Karpas-422 (cell line): ENCODE data around the gene VAT1L. TPM values are rescaled to one million over a fixed set of nuclear protein-coding genes. Genes with fewer than 3 reads are reported as not detected.
A peak's percentile ranks its signal among the peaks of the same experiment; 100 is the strongest.

Source experiments
- DNase-seq: peaks from one replicate; pipeline ENCODE4 v3.0.0-alpha.2; 2015
- H2AFZ ChIP-seq: fragments of 200-600 bp; sonication (generic); 2 replicates; pipeline ENCODE4 v1.6.1; 2014; ENCODE audit warnings: antibody characterized with exemption, low read length, mixed read lengths
- H3K27ac ChIP-seq: fragments of 200-600 bp; sonication (generic); 2 replicates; pipeline ENCODE4 v1.5.1; 2014; ENCODE audit warnings: mild to moderate bottlenecking, low read length, moderate library complexity
- H3K27me3 ChIP-seq: fragments of 200-600 bp; sonication (generic); 2 replicates; pipeline ENCODE4 v1.6.1; 2014; ENCODE audit warnings: low read length, mixed read lengths
- H3K36me3 ChIP-seq: fragments of 200-600 bp; sonication (generic); 2 replicates; pipeline ENCODE4 v1.6.1; 2014; ENCODE audit warnings: low read length, mixed read lengths; ENCODE audit not compliant: insufficient read depth
- H3K4me1 ChIP-seq: fragments of 200-600 bp; sonication (generic); 2 replicates; pipeline ENCODE4 v1.6.1; 2014; ENCODE audit warnings: mild to moderate bottlenecking, low read length, mixed read lengths
- H3K4me2 ChIP-seq: fragments of 200-600 bp; sonication (generic); 2 replicates; pipeline ENCODE4 v1.6.1; 2014; ENCODE audit warnings: low read length, low read depth, mild to moderate bottlenecking; ENCODE audit not compliant: poor library complexity, severe bottlenecking
- H3K4me3 ChIP-seq: fragments of 200-600 bp; sonication (generic); 2 replicates; pipeline ENCODE4 v1.5.1; 2014; ENCODE audit warnings: mild to moderate bottlenecking, antibody characterized with exemption, low read length, mixed read lengths
- H3K79me2 ChIP-seq: fragments of 200-600 bp; sonication (generic); 2 replicates; pipeline ENCODE4 v1.6.1; 2014; ENCODE audit warnings: mild to moderate bottlenecking, low read length, mixed read lengths
- H3K9ac ChIP-seq: fragments of 200-600 bp; sonication (generic); 2 replicates; pipeline ENCODE4 v1.6.0; 2014; ENCODE audit warnings: low read length
- H3K9me2 ChIP-seq: fragments of 200-600 bp; sonication (generic), shearing (Covaris generic); replicated peaks from 2 replicates; pipeline ENCODE4 v1.6.0; 2014; ENCODE audit warnings: mild to moderate bottlenecking, low read length, moderate library complexity; ENCODE audit not compliant: insufficient read depth
- H3K9me3 ChIP-seq: fragments of 300-700, 200-600 bp; sonication (generic); 2 replicates; pipeline ENCODE4 v1.6.1; 2014; ENCODE audit warnings: low read length, mixed read lengths
- H4K20me1 ChIP-seq: fragments of 200-600 bp; sonication (generic); 2 replicates; pipeline ENCODE4 v1.6.1; 2014; ENCODE audit warnings: mild to moderate bottlenecking, antibody characterized with exemption, low read length, low read depth; ENCODE audit not compliant: insufficient read depth
- total RNA-seq: library from RNA; depleted of rRNA; stranded (reverse); fragments of >200 nt; shearing (Covaris generic); gene quantifications from 2 replicates; pipeline ENCODE4 v1.2.3, GENCODE V29; 2014; ENCODE audit warnings: low replicate concordance

The VAT1L gene
- total RNA-seq, 1 experiment from 2014 or later: 5.1 TPM

- no peaks in the 10 kb centered on the region for H3K79me2 ChIP-seq
- no peak overlapping the region for H2AFZ ChIP-seq
- no peak overlapping the region for H3K4me2 ChIP-seq
- peak; percentile 48 for DNase-seq
- no peak overlapping the region for H3K9ac ChIP-seq
- H3K4me1 ChIP-seq: no peaks in the 10 kb centered on the region
- H3K9me3 ChIP-seq: no peaks in the 10 kb centered on the region
- H3K27ac ChIP-seq: no peak overlapping the region
- H4K20me1 ChIP-seq: no peaks in the 10 kb centered on the region
- H3K27me3 ChIP-seq: no peaks in the 10 kb centered on the region
- H3K9me2 ChIP-seq: no peaks in the 10 kb centered on the region
- H3K4me3 ChIP-seq: no peak overlapping the region
- no peaks in the 10 kb centered on the region for H3K36me3 ChIP-seq
Observed at GRCh38 chr16:77890075-77890474, 101.7 kb downstream of the VAT1L start.

- H3K9ac ChIP-seq: no peak overlapping the region
- H3K27ac ChIP-seq: no peak overlapping the region
- no peaks in the 10 kb centered on the region for H4K20me1 ChIP-seq
- no peaks in the 10 kb centered on the region for H3K27me3 ChIP-seq
- H3K9me2 ChIP-seq: no peaks in the 10 kb centered on the region
- no peak overlapping the region for H3K4me2 ChIP-seq
- H3K9me3 ChIP-seq: no peaks in the 10 kb centered on the region
- no peak overlapping the region for H2AFZ ChIP-seq
- no peaks in the 10 kb centered on the region for H3K36me3 ChIP-seq
- no peaks in the 10 kb centered on the region for H3K4me1 ChIP-seq
- no peak for DNase-seq
- no peaks in the 10 kb centered on the region for H3K79me2 ChIP-seq
- H3K4me3 ChIP-seq: no peak overlapping the region
Observed at GRCh38 chr16:77894162-77894561, 105.8 kb downstream of the VAT1L start.

- H3K79me2 ChIP-seq: no peaks in the 10 kb centered on the region
- no peaks in the 10 kb centered on the region for H3K27me3 ChIP-seq
Observed at GRCh38 chr16:77895962-77896361, 107.6 kb downstream of the VAT1L start.

GRCh38 chr16:77896415-77897128 is 108.2 kb downstream of the VAT1L start:
- DNase-seq: no peak
- H3K36me3 ChIP-seq: no peaks in the 10 kb centered on the region
- no peaks in the 10 kb centered on the region for H3K27me3 ChIP-seq
- H3K9me2 ChIP-seq: no peaks in the 10 kb centered on the region
- no peak overlapping the region for H3K4me2 ChIP-seq
- no peak overlapping the region for H2AFZ ChIP-seq
- no peaks in the 10 kb centered on the region for H3K4me1 ChIP-seq
- no peaks in the 10 kb centered on the region for H4K20me1 ChIP-seq
- H3K9me3 ChIP-seq: no peaks in the 10 kb centered on the region
- no peak overlapping the region for H3K9ac ChIP-seq
- H3K4me3 ChIP-seq: no peak overlapping the region
- H3K79me2 ChIP-seq: no peaks in the 10 kb centered on the region
- no peak overlapping the region for H3K27ac ChIP-seq

More at GRCh38 chr16:77895962-77896361, 107.6 kb downstream of the VAT1L start:
- Histone ChIP-seq H3K4me2 (no peak overlapping the region), H3K36me3 (no peaks in the 10 kb centered on the region), H3K4me3 (no peak overlapping the region), H3K27ac (no peak overlapping the region), H3K9me2 (no peaks in the 10 kb centered on the region), H3K4me1 (no peaks in the 10 kb centered on the region), H2AFZ (no peak overlapping the region), H3K9me3 (no peaks in the 10 kb centered on the region), H4K20me1 (no peaks in the 10 kb centered on the region), H3K9ac (no peak overlapping the region)
- no peak for DNase-seq

GRCh38 chr16:77897129-77897437 is 108.7 kb downstream of the VAT1L start:
- DNase-seq: no peak
- Histone ChIP-seq H3K4me2 (no peak overlapping the region), H3K36me3 (no peaks in the 10 kb centered on the region), H3K9me3 (no peaks in the 10 kb centered on the region), H3K4me1 (no peaks in the 10 kb centered on the region), H3K4me3 (no peak overlapping the region), H3K9ac (no peak overlapping the region), H3K9me2 (no peaks in the 10 kb centered on the region), H3K27ac (no peak overlapping the region), H4K20me1 (no peaks in the 10 kb centered on the region), H3K79me2 (no peaks in the 10 kb centered on the region), H2AFZ (no peak overlapping the region), H3K27me3 (no peaks in the 10 kb centered on the region)

GRCh38 chr16:77897831-77898605 is 109.7 kb downstream of the VAT1L start:
- no peaks in the 10 kb centered on the region for H3K9me3 ChIP-seq
- H3K27me3 ChIP-seq: no peaks in the 10 kb centered on the region
- H3K4me3 ChIP-seq: no peak overlapping the region
- H3K9ac ChIP-seq: no peak overlapping the region
- H3K36me3 ChIP-seq: no peaks in the 10 kb centered on the region
- no peak overlapping the region for H3K27ac ChIP-seq
- no peak overlapping the region for H2AFZ ChIP-seq
- H3K4me2 ChIP-seq: no peak overlapping the region
- no peak for DNase-seq
- H4K20me1 ChIP-seq: no peaks in the 10 kb centered on the region
- H3K4me1 ChIP-seq: no peaks in the 10 kb centered on the region
- H3K9me2 ChIP-seq: no peaks in the 10 kb centered on the region
- no peaks in the 10 kb centered on the region for H3K79me2 ChIP-seq

- DNase-seq: no peak
- Histone ChIP-seq H3K4me2 (no peak overlapping the region), H3K27ac (no peak overlapping the region), H3K79me2 (no peaks in the 10 kb centered on the region), H3K9me2 (no peaks in the 10 kb centered on the region), H4K20me1 (no peaks in the 10 kb centered on the region), H3K4me1 (no peaks in the 10 kb centered on the region), H2AFZ (no peak overlapping the region), H3K4me3 (no peak overlapping the region), H3K9me3 (no peaks in the 10 kb centered on the region), H3K9ac (no peak overlapping the region), H3K36me3 (no peaks in the 10 kb centered on the region), H3K27me3 (no peaks in the 10 kb centered on the region)
Observed at GRCh38 chr16:77898671-77899211, 110.4 kb downstream of the VAT1L start.

GRCh38 chr16:77899416-77899815 is 111.1 kb downstream of the VAT1L start:
- DNase-seq: no peak
- Histone ChIP-seq H3K36me3 (no peaks in the 10 kb centered on the region), H3K4me2 (no peak overlapping the region), H3K4me3 (no peak overlapping the region), H3K4me1 (no peaks in the 10 kb centered on the region), H3K9ac (no peak overlapping the region), H4K20me1 (no peaks in the 10 kb centered on the region), H3K27ac (no peak overlapping the region), H3K9me2 (no peaks in the 10 kb centered on the region), H2AFZ (no peak overlapping the region), H3K79me2 (no peaks in the 10 kb centered on the region), H3K27me3 (no peaks in the 10 kb centered on the region), H3K9me3 (no peaks in the 10 kb centered on the region)
